GM12878 (cell line): Measurements from ENCODE around the gene AP1M1. TPM values are rescaled to one million over a fixed set of nuclear protein-coding genes. Genes with fewer than 3 reads are reported as not detected.

Experiments
- ATAC-seq: fragments of 200-7000 bp; cut with Tn5 transposase; 3 replicates; pipeline ENCODE4 v1.9.1; 2020; ENCODE audit warnings: mild to moderate bottlenecking, moderate library complexity
- BruUV-seq: library from RNA; stranded (reverse); fragments of 400-500 nt; replicated peaks from 2 replicates; lab custom pipeline; 2021; lab: Mats Ljungman, UMichigan
- CTCF ChIA-PET: fragments of 300-600 bp; sonication (Branson Sonifier 250); formaldehyde crosslinking; extraction: SDS; loops from one replicate; lab custom pipeline; 2021; ENCODE audit warnings: inconsistent platforms; lab: Yijun Ruan, JAX
- POLR2A ChIA-PET: fragments of 350-600 bp; formaldehyde crosslinking; extraction: SDS; loops from one replicate; lab custom pipeline; 2021; ENCODE audit warnings: inconsistent platforms; lab: Charles Lee
- RAD21 ChIA-PET: fragments of 300-600 bp; sonication (Branson Sonifier 250); formaldehyde crosslinking; loops from one replicate; lab custom pipeline; 2023; ENCODE audit warnings: antibody characterized with exemption; ENCODE audit not compliant: unreplicated experiment; lab: Charles Lee
- SMC1A ChIA-PET: fragments of 300-600 bp; sonication (Branson Sonifier 250); formaldehyde crosslinking; loops from one replicate; lab custom pipeline; 2023; ENCODE audit not compliant: unreplicated experiment, uncharacterized antibody; lab: Charles Lee
- DNase-seq: peaks from one replicate; pipeline ENCODE4 v3.0.0-alpha.2; 2011; ENCODE audit warnings: low read depth, low spot score
- FAIRE-seq: peaks from 3 replicates; lab custom pipeline; 2011; peaks lifted over from hg19 to GRCh38; lab: Jason Lieb, UNC
- H2AFZ ChIP-seq: 2 replicates; pipeline ENCODE4 v1.6.0; 2011; ENCODE audit warnings: low read depth, low read length, control low read depth; ENCODE audit not compliant: control insufficient read depth
- H3K27ac ChIP-seq: 2 replicates; pipeline ENCODE4 v1.5.1; 2011; ENCODE audit warnings: control low read depth; ENCODE audit not compliant: control insufficient read depth, insufficient read depth
- H3K27me3 ChIP-seq, 2 experiments: replicated peaks in 1 of 2; 2 replicates each; pipeline versions ENCODE4 v1.6.0 to v1.6.1; 2011; ENCODE audit warnings: low read length in 1 of 2; ENCODE audit not compliant: control insufficient read depth in 2 of 2, insufficient read depth in 2 of 2
- H3K36me3 ChIP-seq, 2 experiments: 2 replicates each; pipeline ENCODE4 v1.5.1; 2011; ENCODE audit warnings: low read length in 1 of 2; ENCODE audit not compliant: control insufficient read depth in 2 of 2, insufficient read depth in 2 of 2
- H3K4me1 ChIP-seq: 2 replicates; pipeline ENCODE4 v1.6.1; 2011; ENCODE audit warnings: mild to moderate bottlenecking, low read length, moderate library complexity, mixed read lengths; ENCODE audit not compliant: control insufficient read depth, insufficient read depth
- H3K4me2 ChIP-seq: 2 replicates; pipeline ENCODE4 v1.6.0; 2011; ENCODE audit warnings: control low read depth; ENCODE audit not compliant: control insufficient read depth, insufficient read depth
- H3K4me3 ChIP-seq: fragments of 200-600 bp; sonication (generic); 2 replicates; pipeline ENCODE4 v1.5.1; 2016
- H3K79me2 ChIP-seq: 2 replicates; pipeline ENCODE4 v1.6.0; 2011; ENCODE audit warnings: low read length; ENCODE audit not compliant: control insufficient read depth, insufficient read depth
- H3K9ac ChIP-seq: 2 replicates; pipeline ENCODE4 v1.8.0; 2011; ENCODE audit warnings: low read length, control low read depth, mixed read lengths; ENCODE audit not compliant: control insufficient read depth, insufficient read depth
- H3K9me3 ChIP-seq: replicated peaks from 3 replicates; pipeline ENCODE4 v1.5.1; 2011; ENCODE audit warnings: mild to moderate bottlenecking, low read length; ENCODE audit not compliant: control insufficient read depth, insufficient read depth
- H4K20me1 ChIP-seq: 2 replicates; pipeline ENCODE4 v1.6.0; 2011; ENCODE audit not compliant: control insufficient read depth, insufficient read depth
- BRCA1 ChIP-seq: IDR thresholded peaks from 2 replicates; pipeline ENCODE4 v1.6.1; 2011; ENCODE audit warnings: low read depth, low read length, improper control_type of control experiment
- CBX5 ChIP-seq: sonication (generic); IDR thresholded peaks from 2 replicates; pipeline ENCODE4 v1.6.1; 2016; ENCODE audit warnings: low read depth, moderate library complexity, mild to moderate bottlenecking, inconsistent platforms
- CHD1 ChIP-seq: IDR thresholded peaks from 2 replicates; pipeline ENCODE4 v1.6.1; 2012; ENCODE audit warnings: low read depth, low read length, improper control_type of control experiment
- EED ChIP-seq: sonication (generic); IDR thresholded peaks from 2 replicates; pipeline ENCODE4 v1.6.1; 2016; ENCODE audit warnings: antibody characterized with exemption, low read depth
- GABPA ChIP-seq: IDR thresholded peaks from 2 replicates; pipeline ENCODE4 v1.6.1; 2014; ENCODE audit warnings: antibody characterized with exemption, low read depth, mild to moderate bottlenecking, inconsistent platforms
- JUNB ChIP-seq: IDR thresholded peaks from 2 replicates; pipeline ENCODE4 v1.6.1; 2016; ENCODE audit warnings: antibody characterized with exemption, mild to moderate bottlenecking
- KAT2A ChIP-seq: conservative IDR thresholded peaks from 2 replicates; pipeline ENCODE4 v1.6.1; 2011; ENCODE audit warnings: low read depth, low read length; ENCODE audit not compliant: control insufficient read depth
- LARP7 ChIP-seq: fragments of 450-650 bp; IDR thresholded peaks from 2 replicates; pipeline ENCODE4 v1.6.1; 2017; ENCODE audit warnings: mild to moderate bottlenecking
- SMARCA5 ChIP-seq: fragments of 450-650 bp; IDR thresholded peaks from 2 replicates; pipeline ENCODE4 v1.6.1; 2017; ENCODE audit warnings: mild to moderate bottlenecking
- WGBS: methylation state at CpG from one replicate; pipeline ENCODE4 v1.1.6; 2016; ENCODE audit warnings: low lambda C conversion rate; ENCODE audit not compliant: insufficient replicate concordance, insufficient coverage; ENCODE audit errors: missing lambda C conversion rate; 5-methylcytosine and 5-hydroxymethylcytosine counted together
- in situ Hi-C: fragments of 300-500 bp; cut with MboI; formaldehyde crosslinking; loops from 9 replicates; pipeline ENCODE4 v1.14.3; 2018; ENCODE audit warnings: mixed read lengths
- intact Hi-C: fragments of 100-400 bp; cut with micrococcal nuclease; formaldehyde crosslinking; loops from one replicate; pipeline ENCODE4 v1.14.2; 2022; ENCODE audit not compliant: unreplicated experiment
- polyA plus RNA-seq, 11 experiments: library from polyadenylated mRNA; depleted of rRNA in 4 of 11; unstranded in 6 of 11; stranded (reverse) in 5 of 11; fragments of >200 nt; fragmentation: Nextera tagmentation in 4 of 11; fragmentation: Illumina TruSeq in 1 of 11; extraction: Ambion mirVana in 4 of 11; extraction: Trizol in 1 of 11; gene quantifications; 1 replicate in 1 of 11; 2 replicates in 10 of 11; pipeline versions ENCODE4 v1.2.1 to v1.2.3, GENCODE V29; 2011 to 2016; ENCODE audit warnings: inconsistent platforms in 2 of 11, missing spikeins in 2 of 11, low read depth in 1 of 11
- total RNA-seq, 4 experiments: library from RNA; depleted of rRNA in 3 of 4; stranded (reverse); fragments of >200 nt in 3 of 4; fragmentation: Illumina TruSeq in 1 of 4; extraction: Trizol in 1 of 4; gene quantifications; 2 replicates each; pipeline versions ENCODE4 v1.2.1 to v1.2.3, GENCODE V29; 2013 to 2021
- TF ChIP-seq, protein P1 (sequence below): fragments of 450-650 bp; IDR thresholded peaks from 2 replicates; pipeline ENCODE4 v1.6.1; 2016; ENCODE audit warnings: mild to moderate bottlenecking
- TF ChIP-seq, protein P2 (sequence below): IDR thresholded peaks from 2 replicates; pipeline ENCODE4 v1.6.1; 2011; ENCODE audit warnings: borderline replicate concordance, low read depth, mild to moderate bottlenecking, moderate library complexity, low read length; ENCODE audit not compliant: insufficient read depth, poor library complexity, severe bottlenecking
- TF ChIP-seq, protein P3 (sequence below): fragments of 450-650 bp; IDR thresholded peaks from 2 replicates; pipeline ENCODE4 v1.6.1; 2017; ENCODE audit warnings: mild to moderate bottlenecking, low read depth, inconsistent platforms; ENCODE audit not compliant: poor library complexity, severe bottlenecking

Gene AP1M1
- total and polyA plus RNA-seq, 10 of the 15 experiments (the other 5 are each of a cell fraction or from before 2014, with no cell fraction given): 1.0 to 116 (median 44.7) TPM

GRCh38 chr19:16228637-16229321 is 31.1 kb downstream of the AP1M1 start:
- ChIA-PET CTCF (no interaction called here), POLR2A (no interaction called here), RAD21 (no interaction called here), SMC1A (no interaction called here)
- Histone ChIP-seq H2AFZ (no peak overlapping the region), H3K9ac (no peak overlapping the region), H3K4me2 (no peak overlapping the region), H3K79me2 (no peaks in the 10 kb centered on the region), H3K27me3 (no peaks in the 10 kb centered on the region), H3K9me3 (no peaks in the 10 kb centered on the region), H4K20me1 (no peaks in the 10 kb centered on the region), H3K36me3 (peaks cover 9 to 34% of the 10 kb centered on the region in 2 experiments; a peak in 3 of 4 replicates), H3K4me1 (no peaks in the 10 kb centered on the region), H3K4me3 (no peak overlapping the region), H3K27ac (no peak overlapping the region)
- TF ChIP-seq EED: no peak
- no peak for FAIRE-seq
- no TSS peak for BruUV-seq
- intact Hi-C loops: no loop called here
- ATAC-seq: no peak
- in situ Hi-C loops: no loop called here
- DNase-seq: no peak
- WGBS: 93% methylated on average over 20 of the region's 21 CpGs

DNA sequence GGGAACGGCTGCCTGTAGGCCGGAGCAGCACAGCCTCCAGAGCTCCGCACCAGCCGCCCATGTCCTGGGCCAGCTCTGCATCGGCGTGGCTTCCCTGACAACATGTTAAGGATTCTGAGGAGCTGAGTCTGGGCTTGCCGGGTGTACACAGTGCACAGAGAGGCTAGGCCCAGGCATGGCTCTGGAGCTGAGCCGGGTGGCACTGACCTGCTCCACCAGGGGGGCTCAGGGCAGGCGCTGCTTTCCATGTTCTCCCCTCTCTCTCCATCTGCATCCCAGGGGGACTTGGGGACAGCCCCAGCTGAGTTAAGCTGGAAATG is 31.6 kb downstream of the AP1M1 start:
- WGBS: 90% methylated on average over 9 of the region's 9 CpGs
- no TSS peak for BruUV-seq
- POLR2A ChIA-PET: no interaction called here
- CTCF ChIA-PET: no interaction called here
- no peaks in the 10 kb centered on the region for H3K79me2 ChIP-seq
- no peak overlapping the region for H2AFZ ChIP-seq
- H3K4me2 ChIP-seq: no peak overlapping the region
- H3K9me3 ChIP-seq: no peaks in the 10 kb centered on the region
- no peak for DNase-seq
- SMC1A ChIA-PET: no interaction called here
- RAD21 ChIA-PET: no interaction called here
- H3K27me3 ChIP-seq: no peaks in the 10 kb centered on the region
- no peaks in the 10 kb centered on the region for H3K4me1 ChIP-seq
- no peaks in the 10 kb centered on the region for H4K20me1 ChIP-seq
- no peak for FAIRE-seq
- intact Hi-C loops (no loop called here), in situ Hi-C loops (no loop called here)
- no peak overlapping the region for H3K27ac ChIP-seq
- ATAC-seq: no peak
- H3K4me3 ChIP-seq: no peak overlapping the region
- H3K36me3 ChIP-seq: peaks cover 9 to 28% of the 10 kb centered on the region in 2 experiments; a peak in 3 of 4 replicates
- no peak overlapping the region for H3K9ac ChIP-seq
- no peak for TF ChIP-seq GABPA
- no peak for TF ChIP-seq CHD1
- TF ChIP-seq, protein P1, sequence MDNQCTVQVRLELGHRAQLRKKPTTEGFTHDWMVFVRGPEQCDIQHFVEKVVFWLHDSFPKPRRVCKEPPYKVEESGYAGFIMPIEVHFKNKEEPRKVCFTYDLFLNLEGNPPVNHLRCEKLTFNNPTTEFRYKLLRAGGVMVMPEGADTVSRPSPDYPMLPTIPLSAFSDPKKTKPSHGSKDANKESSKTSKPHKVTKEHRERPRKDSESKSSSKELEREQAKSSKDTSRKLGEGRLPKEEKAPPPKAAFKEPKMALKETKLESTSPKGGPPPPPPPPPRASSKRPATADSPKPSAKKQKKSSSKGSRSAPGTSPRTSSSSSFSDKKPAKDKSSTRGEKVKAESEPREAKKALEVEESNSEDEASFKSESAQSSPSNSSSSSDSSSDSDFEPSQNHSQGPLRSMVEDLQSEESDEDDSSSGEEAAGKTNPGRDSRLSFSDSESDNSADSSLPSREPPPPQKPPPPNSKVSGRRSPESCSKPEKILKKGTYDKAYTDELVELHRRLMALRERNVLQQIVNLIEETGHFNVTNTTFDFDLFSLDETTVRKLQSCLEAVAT: no peak
- TF ChIP-seq JUNB: no peak
- TF ChIP-seq, protein P2, sequence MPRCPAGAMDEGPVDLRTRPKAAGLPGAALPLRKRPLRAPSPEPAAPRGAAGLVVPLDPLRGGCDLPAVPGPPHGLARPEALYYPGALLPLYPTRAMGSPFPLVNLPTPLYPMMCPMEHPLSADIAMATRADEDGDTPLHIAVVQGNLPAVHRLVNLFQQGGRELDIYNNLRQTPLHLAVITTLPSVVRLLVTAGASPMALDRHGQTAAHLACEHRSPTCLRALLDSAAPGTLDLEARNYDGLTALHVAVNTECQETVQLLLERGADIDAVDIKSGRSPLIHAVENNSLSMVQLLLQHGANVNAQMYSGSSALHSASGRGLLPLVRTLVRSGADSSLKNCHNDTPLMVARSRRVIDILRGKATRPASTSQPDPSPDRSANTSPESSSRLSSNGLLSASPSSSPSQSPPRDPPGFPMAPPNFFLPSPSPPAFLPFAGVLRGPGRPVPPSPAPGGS: no peak
- TF ChIP-seq SMARCA5: no peak
- TF ChIP-seq, protein P3, sequence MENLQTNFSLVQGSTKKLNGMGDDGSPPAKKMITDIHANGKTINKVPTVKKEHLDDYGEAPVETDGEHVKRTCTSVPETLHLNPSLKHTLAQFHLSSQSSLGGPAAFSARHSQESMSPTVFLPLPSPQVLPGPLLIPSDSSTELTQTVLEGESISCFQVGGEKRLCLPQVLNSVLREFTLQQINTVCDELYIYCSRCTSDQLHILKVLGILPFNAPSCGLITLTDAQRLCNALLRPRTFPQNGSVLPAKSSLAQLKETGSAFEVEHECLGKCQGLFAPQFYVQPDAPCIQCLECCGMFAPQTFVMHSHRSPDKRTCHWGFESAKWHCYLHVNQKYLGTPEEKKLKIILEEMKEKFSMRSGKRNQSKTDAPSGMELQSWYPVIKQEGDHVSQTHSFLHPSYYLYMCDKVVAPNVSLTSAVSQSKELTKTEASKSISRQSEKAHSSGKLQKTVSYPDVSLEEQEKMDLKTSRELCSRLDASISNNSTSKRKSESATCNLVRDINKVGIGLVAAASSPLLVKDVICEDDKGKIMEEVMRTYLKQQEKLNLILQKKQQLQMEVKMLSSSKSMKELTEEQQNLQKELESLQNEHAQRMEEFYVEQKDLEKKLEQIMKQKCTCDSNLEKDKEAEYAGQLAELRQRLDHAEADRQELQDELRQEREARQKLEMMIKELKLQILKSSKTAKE: no peak
- TF ChIP-seq CBX5: no peak
- no peak for TF ChIP-seq LARP7
- no peak for TF ChIP-seq KAT2A
- TF ChIP-seq BRCA1: no peak
